Right hindlimb (tissue), 1 donor: ENCODE data around the gene SNX18.

Experiments used
- DNase-seq: peaks from one replicate; pipeline ENCODE4 v3.0.0-alpha.2; 2018

The SNX18 gene

GRCh38 chr5:54581831-54582548, 64.4 kb downstream of the SNX18 start:
- DNase-seq: no peak

- no peak for DNase-seq
These were observed 68.8 kb downstream of the SNX18 start for GRCh38 chr5:54586336-54586735.

GRCh38 chr5:54589786-54590185, 72.2 kb downstream of the SNX18 start:
- DNase-seq: no peak

GRCh38 chr5:54590824-54591223, 73.3 kb downstream of the SNX18 start:
- no peak for DNase-seq

- no peak for DNase-seq
These were observed 76.2 kb downstream of the SNX18 start for GRCh38 chr5:54593779-54594178.

GRCh38 chr5:54594181-54594580, 76.6 kb downstream of the SNX18 start:
- DNase-seq: no peak

GRCh38 chr5:54595721-54596120, 78.2 kb downstream of the SNX18 start:
- DNase-seq: no peak
